ENCODE data around the gene CCDC8. TPM values are rescaled to one million over a fixed set of nuclear protein-coding genes. Genes with fewer than 3 reads are reported as not detected.

Gene CCDC8
- total RNA-seq, 1 experiment from 2014 or later: 24.5 TPM

DNA sequence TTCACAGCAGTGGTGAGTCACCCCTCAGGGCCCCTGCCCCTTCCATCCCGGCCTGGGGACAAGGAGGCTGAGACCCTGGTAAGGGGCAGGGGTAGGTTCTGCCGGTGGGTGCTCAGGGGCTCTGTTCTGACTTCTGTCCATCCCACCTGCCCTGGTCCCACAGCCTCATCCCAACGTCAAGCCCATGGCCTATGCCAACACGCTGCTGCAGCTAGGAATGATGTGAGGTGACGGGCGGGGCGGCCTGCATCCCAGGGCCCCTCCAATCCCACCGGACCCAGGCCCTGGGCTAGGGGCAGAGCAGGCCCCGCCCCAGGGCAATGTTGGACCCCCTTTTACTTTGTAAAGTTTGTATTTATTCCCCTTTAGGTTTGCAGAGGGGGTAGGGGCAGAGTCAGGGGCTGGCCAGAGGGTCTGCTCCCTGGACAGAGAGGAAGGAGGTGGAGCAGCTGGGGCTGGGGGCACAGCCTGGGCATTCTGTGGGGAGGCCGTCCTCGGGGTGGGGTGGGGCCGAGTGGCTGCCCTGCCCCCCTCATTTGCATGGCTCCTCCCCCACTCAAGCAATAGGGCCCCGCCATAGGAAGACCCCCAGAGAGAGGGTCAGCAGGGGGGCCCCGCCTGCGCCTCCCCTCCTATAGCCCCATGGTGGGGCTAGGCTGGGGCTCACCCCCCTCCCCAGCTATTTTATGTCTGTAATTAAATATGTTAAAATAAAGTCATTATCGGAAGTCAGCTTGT lies 23.1 kb downstream of the CCDC8 start:
- peak overlapping the region; percentile 66 for H3K27ac ChIP-seq (ENCODE audit: low read depth, low read length, poor library complexity, severe bottlenecking)
- TF ChIP-seq, protein P1, sequence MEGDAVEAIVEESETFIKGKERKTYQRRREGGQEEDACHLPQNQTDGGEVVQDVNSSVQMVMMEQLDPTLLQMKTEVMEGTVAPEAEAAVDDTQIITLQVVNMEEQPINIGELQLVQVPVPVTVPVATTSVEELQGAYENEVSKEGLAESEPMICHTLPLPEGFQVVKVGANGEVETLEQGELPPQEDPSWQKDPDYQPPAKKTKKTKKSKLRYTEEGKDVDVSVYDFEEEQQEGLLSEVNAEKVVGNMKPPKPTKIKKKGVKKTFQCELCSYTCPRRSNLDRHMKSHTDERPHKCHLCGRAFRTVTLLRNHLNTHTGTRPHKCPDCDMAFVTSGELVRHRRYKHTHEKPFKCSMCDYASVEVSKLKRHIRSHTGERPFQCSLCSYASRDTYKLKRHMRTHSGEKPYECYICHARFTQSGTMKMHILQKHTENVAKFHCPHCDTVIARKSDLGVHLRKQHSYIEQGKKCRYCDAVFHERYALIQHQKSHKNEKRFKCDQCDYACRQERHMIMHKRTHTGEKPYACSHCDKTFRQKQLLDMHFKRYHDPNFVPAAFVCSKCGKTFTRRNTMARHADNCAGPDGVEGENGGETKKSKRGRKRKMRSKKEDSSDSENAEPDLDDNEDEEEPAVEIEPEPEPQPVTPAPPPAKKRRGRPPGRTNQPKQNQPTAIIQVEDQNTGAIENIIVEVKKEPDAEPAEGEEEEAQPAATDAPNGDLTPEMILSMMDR (conservative IDR thresholded peaks at IDR 0.05; ENCODE audit: low read depth, low read length): no peak
- no peak for TF ChIP-seq EZH2 (IDR thresholded peaks at IDR 0.05; ENCODE audit: borderline replicate concordance, low read depth, low read length, poor library complexity, severe bottlenecking)
- intact Hi-C loops (cut with micrococcal nuclease; ENCODE audit: unreplicated experiment): loop anchor here (10.0 kb wide), 1 partner anchor 315 kb away; no protein-coding TSS in a partner anchor

DNA sequence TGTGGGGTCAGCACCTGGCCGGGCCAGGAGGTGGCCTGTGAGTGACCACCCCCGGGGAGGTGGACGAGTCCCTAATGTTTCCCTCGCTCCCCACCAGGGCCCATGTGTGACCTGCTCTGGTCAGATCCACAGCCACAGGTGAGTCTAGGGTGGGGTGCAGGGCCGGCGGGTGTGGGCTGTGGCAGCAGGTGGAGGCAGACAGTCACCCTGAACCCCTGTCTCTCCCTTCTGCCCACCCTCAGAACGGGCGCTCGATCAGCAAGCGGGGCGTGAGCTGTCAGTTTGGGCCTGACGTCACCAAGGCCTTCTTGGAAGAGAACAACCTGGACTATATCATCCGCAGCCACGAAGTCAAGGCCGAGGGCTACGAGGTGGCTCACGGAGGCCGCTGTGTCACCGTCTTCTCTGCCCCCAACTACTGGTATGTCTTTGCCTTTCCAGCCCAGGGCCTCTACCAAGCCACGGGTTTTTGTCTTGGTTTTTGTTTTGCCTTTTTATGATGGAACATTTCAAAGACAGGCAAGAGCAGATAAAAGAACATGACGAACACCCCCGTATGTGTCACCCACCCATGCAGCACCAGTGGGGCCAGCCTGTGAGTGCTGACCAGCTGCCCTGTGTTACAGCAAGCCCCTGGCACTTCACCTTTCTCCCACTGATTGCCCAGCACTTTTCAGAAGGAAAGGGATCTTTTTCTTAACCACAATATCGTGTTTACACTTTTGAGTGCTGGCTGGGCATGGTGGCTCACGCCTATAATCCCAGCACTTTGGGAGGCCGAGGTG lies 24.9 kb downstream of the CCDC8 start:
- intact Hi-C loops (cut with micrococcal nuclease; ENCODE audit: unreplicated experiment): no loop called here

More for the DNA sequence above, 23.1 kb downstream of the CCDC8 start:
- Histone ChIP-seq H3K27me3 (replicated peaks; ENCODE audit: insufficient read depth, low read depth, low read length, poor library complexity) (no peaks in the 10 kb centered on the region), H3K4me1 (ENCODE audit: insufficient read depth, low read length, poor library complexity, severe bottlenecking) (peaks cover 28% of the 10 kb centered on the region), H3K4me3 (ENCODE audit: low read depth, low read length, poor library complexity, severe bottlenecking) (no peak overlapping the region), H3K36me3 (ENCODE audit: insufficient read depth, low read length, poor library complexity, severe bottlenecking) (peaks cover 46% of the 10 kb centered on the region), H3K9me3 (ENCODE audit: low read depth, low read length, poor library complexity, severe bottlenecking) (no peaks in the 10 kb centered on the region)
- ChIA-PET POLR2A (ENCODE audit: low non-redundant PET) (no interaction called here), CTCF (interaction anchor here (0.9 kb wide), 1 partner anchor 109 kb away, joined by 3 read pairs; no protein-coding TSS in a partner anchor)
- no peak for DNase-seq (ENCODE audit: low spot score)
- BruUV-seq (replicated peaks): no TSS peak

DNA sequence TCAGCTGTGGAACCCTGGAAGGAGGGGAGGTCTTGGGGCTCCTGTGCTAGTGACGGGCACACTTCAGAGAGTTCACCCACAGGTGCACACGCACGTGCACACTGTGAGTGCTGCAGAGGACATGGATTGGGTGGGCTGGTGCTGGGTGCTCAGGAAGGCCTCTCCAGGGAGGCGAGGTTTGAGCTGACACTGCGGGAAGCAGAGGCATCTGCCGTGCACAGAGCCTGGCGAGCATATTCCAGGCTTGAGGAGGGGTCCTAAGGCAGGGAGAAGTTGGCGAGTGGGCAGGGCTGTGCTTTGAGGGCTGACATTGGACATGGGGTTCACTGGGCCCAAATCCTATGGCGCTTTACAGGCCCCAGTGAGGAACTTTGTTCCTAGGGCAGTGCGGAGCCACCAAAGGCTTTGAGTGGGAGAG lies 25.6 kb downstream of the CCDC8 start:
- TF ChIP-seq EZH2 (IDR thresholded peaks at IDR 0.05; ENCODE audit: borderline replicate concordance, low read depth, low read length, poor library complexity, severe bottlenecking): no peak
- TF ChIP-seq, protein P1 (conservative IDR thresholded peaks at IDR 0.05; ENCODE audit: low read depth, low read length): no peak
- POLR2A ChIA-PET (ENCODE audit: low non-redundant PET): no interaction called here
- no TSS peak for BruUV-seq (replicated peaks)
- DNase-seq (ENCODE audit: low spot score): no peak
- CTCF ChIA-PET: no interaction called here
- H3K4me3 ChIP-seq (ENCODE audit: low read depth, low read length, poor library complexity, severe bottlenecking): no peak overlapping the region
- intact Hi-C loops (cut with micrococcal nuclease; ENCODE audit: unreplicated experiment): no loop called here
- H3K27ac ChIP-seq (ENCODE audit: low read depth, low read length, poor library complexity, severe bottlenecking): no peak overlapping the region
- peaks cover 72% of the 10 kb centered on the region for H3K36me3 ChIP-seq (ENCODE audit: insufficient read depth, low read length, poor library complexity, severe bottlenecking)
- H3K27me3 ChIP-seq (replicated peaks; ENCODE audit: insufficient read depth, low read depth, low read length, poor library complexity): no peaks in the 10 kb centered on the region
- H3K9me3 ChIP-seq (ENCODE audit: low read depth, low read length, poor library complexity, severe bottlenecking): no peaks in the 10 kb centered on the region
- H3K4me1 ChIP-seq (ENCODE audit: insufficient read depth, low read length, poor library complexity, severe bottlenecking): peaks cover 25% of the 10 kb centered on the region

More for the DNA sequence above, 24.9 kb downstream of the CCDC8 start:
- no peak for DNase-seq (ENCODE audit: low spot score)
- no peak overlapping the region for H3K4me3 ChIP-seq (ENCODE audit: low read depth, low read length, poor library complexity, severe bottlenecking)
- H3K27ac ChIP-seq (ENCODE audit: low read depth, low read length, poor library complexity, severe bottlenecking): no peak overlapping the region
- BruUV-seq (replicated peaks): no TSS peak
- no peaks in the 10 kb centered on the region for H3K9me3 ChIP-seq (ENCODE audit: low read depth, low read length, poor library complexity, severe bottlenecking)
- no peak for TF ChIP-seq EZH2 (IDR thresholded peaks at IDR 0.05; ENCODE audit: borderline replicate concordance, low read depth, low read length, poor library complexity, severe bottlenecking)
- TF ChIP-seq, protein P1 (conservative IDR thresholded peaks at IDR 0.05; ENCODE audit: low read depth, low read length): no peak
- H3K27me3 ChIP-seq (replicated peaks; ENCODE audit: insufficient read depth, low read depth, low read length, poor library complexity): no peaks in the 10 kb centered on the region
- H3K36me3 ChIP-seq (ENCODE audit: insufficient read depth, low read length, poor library complexity, severe bottlenecking): peaks cover 64% of the 10 kb centered on the region
- H3K4me1 ChIP-seq (ENCODE audit: insufficient read depth, low read length, poor library complexity, severe bottlenecking): peaks cover 28% of the 10 kb centered on the region
- CTCF ChIA-PET: no interaction called here
- POLR2A ChIA-PET (ENCODE audit: low non-redundant PET): no interaction called here

All from A673 (cell line).